Body of pancreas (tissue), 4 donors: ENCODE measurements around the gene NMT1. TPM values are rescaled to one million over a fixed set of nuclear protein-coding genes. Genes with fewer than 3 reads are reported as not detected.

Experiments
- ATAC-seq: fragments of 150-250 bp; one replicate; pipeline ENCODE4 v1.9.1; 2016
- DNase-seq, 4 donors: peaks; one replicate each; pipeline ENCODE4 v3.0.0-alpha.2; 2019
- H3K27ac ChIP-seq, 4 donors: fragments of 200-600 bp; sonication (generic); 1 replicate in 3 of 4; 2 replicates in 1 of 4; pipeline versions ENCODE4 v1.5.1 to v1.6.1; 2016 to 2019; ENCODE audit warnings: mild to moderate bottlenecking in 1 of 4, mixed read lengths in 1 of 4, moderate library complexity in 1 of 4
- H3K27me3 ChIP-seq, 2 donors: fragments of 200-600 bp; sonication (generic); one replicate each; pipeline ENCODE4 v1.6.0; 2016; ENCODE audit warnings: mild to moderate bottlenecking in 1 of 2
- H3K36me3 ChIP-seq, 2 donors: fragments of 200-600 bp; sonication (generic); replicated peaks in 1 of 2; 2 replicates each; pipeline ENCODE4 v1.5.1; 2016; ENCODE audit warnings: low read depth in 2 of 2; ENCODE audit not compliant: insufficient read depth in 1 of 2
- H3K4me1 ChIP-seq: fragments of 200-600 bp; sonication (generic); one replicate; pipeline ENCODE4 v1.6.0; 2016
- H3K4me3 ChIP-seq, 2 donors: fragments of 200-600 bp; sonication (generic); 1 replicate in 1 of 2; 2 replicates in 1 of 2; pipeline ENCODE4 v1.5.1; 2016 to 2019
- H3K9me3 ChIP-seq, 3 donors: fragments of 200-600 bp; sonication (generic); 1 replicate in 2 of 3; 2 replicates in 1 of 3; pipeline ENCODE4 v1.5.1; 2016
- POLR2A ChIP-seq, 3 donors: fragments of 450-650 bp; IDR thresholded peaks; one replicate each; pipeline ENCODE4 v1.6.1; 2016; ENCODE audit warnings: antibody characterized with exemption in 3 of 3, mild to moderate bottlenecking in 2 of 3
- WGBS, 2 donors: methylation state at CpG; one replicate each; pipeline ENCODE4 v1.1.5; 2017; 5-methylcytosine and 5-hydroxymethylcytosine counted together
- intact Hi-C: fragments of 100-400 bp; cut with DNase I; formaldehyde crosslinking; loops from one replicate; pipeline ENCODE4 v1.15.1; 2023
- total RNA-seq, 2 donors: library from RNA; depleted of rRNA; stranded (reverse); fragments of >200 nt; gene quantifications; one replicate each; pipeline ENCODE4 v1.1.0, GENCODE V29; 2016
- TF ChIP-seq, protein P1 (sequence below), 7 experiments: fragments of 450-650 bp in 4 of 7; fragments of 200-600 bp in 3 of 7; sonication (generic) in 3 of 7; IDR thresholded peaks; one replicate each; pipeline ENCODE4 v1.5.1; 2016 to 2019; ENCODE audit warnings: antibody characterized with exemption in 7 of 7

Gene NMT1
- total RNA-seq, 2 donors from 2014 or later: 26.5 to 33.9 TPM

DNA sequence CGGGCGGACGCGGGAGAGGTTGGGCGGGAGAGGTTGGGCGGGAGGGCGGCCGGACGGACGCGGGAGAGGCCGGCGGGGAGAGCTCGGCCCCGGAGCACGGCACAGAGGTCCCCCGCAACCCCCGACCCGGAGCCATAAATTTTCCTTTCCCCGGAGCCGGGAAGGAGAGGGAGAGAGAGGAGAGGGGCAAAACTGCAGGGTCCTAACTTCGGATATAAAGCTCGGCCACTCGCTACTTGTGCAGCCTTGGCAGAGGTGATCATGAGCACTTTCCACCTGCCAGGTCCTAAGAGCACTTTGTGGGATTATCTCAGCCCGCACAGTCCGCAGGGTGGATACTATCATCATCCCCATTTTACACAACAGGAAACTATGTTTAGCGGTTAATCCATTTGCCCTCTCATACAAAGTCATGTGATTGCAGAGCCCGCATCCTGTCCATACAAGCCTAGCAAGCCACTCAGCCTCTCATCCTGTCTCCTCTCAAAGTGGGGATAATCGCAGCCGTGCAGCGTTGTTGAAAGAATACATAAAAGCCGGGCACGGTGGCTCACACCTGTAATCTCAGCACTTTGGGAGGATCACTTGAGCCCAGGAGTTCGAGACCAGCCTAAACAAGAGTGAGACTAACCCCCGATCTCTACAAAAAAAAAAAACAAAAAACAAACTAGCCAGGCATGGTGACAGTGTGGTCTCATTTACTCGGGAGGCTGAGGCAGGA, 8.9 kb upstream of the NMT1 start:
- H3K27ac ChIP-seq: peak overlapping the region; percentile 40 to 79 (median 74)
- DNase-seq (peak; percentile 26 to 63 (median 56)), ATAC-seq (no peak)
- no peaks in the 10 kb centered on the region for H3K27me3 ChIP-seq
- intact Hi-C loops: no loop called here
- TF ChIP-seq, protein P1, sequence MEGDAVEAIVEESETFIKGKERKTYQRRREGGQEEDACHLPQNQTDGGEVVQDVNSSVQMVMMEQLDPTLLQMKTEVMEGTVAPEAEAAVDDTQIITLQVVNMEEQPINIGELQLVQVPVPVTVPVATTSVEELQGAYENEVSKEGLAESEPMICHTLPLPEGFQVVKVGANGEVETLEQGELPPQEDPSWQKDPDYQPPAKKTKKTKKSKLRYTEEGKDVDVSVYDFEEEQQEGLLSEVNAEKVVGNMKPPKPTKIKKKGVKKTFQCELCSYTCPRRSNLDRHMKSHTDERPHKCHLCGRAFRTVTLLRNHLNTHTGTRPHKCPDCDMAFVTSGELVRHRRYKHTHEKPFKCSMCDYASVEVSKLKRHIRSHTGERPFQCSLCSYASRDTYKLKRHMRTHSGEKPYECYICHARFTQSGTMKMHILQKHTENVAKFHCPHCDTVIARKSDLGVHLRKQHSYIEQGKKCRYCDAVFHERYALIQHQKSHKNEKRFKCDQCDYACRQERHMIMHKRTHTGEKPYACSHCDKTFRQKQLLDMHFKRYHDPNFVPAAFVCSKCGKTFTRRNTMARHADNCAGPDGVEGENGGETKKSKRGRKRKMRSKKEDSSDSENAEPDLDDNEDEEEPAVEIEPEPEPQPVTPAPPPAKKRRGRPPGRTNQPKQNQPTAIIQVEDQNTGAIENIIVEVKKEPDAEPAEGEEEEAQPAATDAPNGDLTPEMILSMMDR (IDR thresholded peaks at IDR 0.05): no peak
- peak; percentile 29 to 68 (median 43) for TF ChIP-seq POLR2A (IDR thresholded peaks at IDR 0.05)
- H3K36me3 ChIP-seq: no peaks in the 10 kb centered on the region
- H3K9me3 ChIP-seq: no peaks in the 10 kb centered on the region
- H3K4me3 ChIP-seq: no peak overlapping the region
- WGBS, 2 donors: 20 to 46% methylated on average over 16 to 22 of the region's 36 CpGs
- peaks cover 25% of the 10 kb centered on the region for H3K4me1 ChIP-seq

DNA sequence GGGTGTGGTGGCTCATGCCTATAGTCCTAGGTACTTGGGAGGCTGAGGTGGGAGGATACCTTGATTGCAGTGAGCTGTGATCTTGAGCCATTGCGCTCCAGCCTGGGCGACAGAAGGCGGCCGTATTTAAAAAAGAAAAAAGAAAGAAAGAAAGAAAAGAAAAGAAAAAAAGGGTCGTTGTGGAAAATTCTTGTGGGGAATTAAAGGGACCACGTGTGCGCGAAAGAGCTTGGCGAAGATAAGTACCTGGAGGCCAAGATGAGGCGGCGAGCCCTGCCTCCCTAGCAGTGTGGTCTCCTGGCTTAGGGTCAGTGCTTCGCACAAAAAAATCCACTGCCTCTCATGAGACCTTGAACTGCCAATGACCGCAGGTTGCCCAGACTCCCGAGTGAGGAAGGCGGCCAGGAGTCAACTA, 728 bp upstream of the NMT1 start:
- peak overlapping the region; percentile 52 to 88 (median 74) for H3K27ac ChIP-seq
- TF ChIP-seq, protein P1 (IDR thresholded peaks at IDR 0.05): no peak
- TF ChIP-seq POLR2A (IDR thresholded peaks at IDR 0.05): no peak
- intact Hi-C loops: no loop called here
- no peak for ATAC-seq
- no peaks in the 10 kb centered on the region for H3K36me3 ChIP-seq
- peaks cover 47% of the 10 kb centered on the region for H3K4me1 ChIP-seq
- peak overlapping the region; percentile 26 to 89 for H3K4me3 ChIP-seq
- no peaks in the 10 kb centered on the region for H3K9me3 ChIP-seq
- WGBS, 2 donors: 5 to 8% methylated on average over 15 of the region's 15 CpGs
- no peak for DNase-seq
- H3K27me3 ChIP-seq: no peaks in the 10 kb centered on the region

DNA sequence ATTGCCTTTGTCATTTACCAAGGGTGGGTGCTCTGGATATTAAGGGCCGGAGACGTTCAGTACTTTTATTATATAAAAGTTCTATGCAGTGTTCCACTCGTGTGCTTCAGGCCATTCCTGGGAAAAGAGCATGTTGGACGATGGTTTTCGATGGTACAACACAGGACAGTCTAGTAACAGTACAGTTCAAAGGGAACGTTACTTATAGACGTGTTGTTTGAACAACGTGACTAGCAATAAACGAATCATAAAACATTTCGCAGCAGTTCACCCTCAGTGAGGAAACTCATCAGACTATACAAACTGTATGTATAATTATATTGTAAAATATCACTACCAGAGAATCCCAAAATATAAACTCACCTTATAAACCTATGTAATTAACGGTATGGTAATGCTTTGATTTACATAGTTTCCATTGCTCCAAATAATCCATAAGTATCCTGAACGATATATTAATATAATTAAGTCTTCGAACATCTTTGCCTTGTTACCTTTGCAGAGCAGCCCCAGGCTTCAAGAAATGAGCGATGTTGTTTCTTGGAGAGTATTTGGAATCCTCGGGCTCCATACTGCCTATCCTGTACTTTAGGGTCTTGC, 589 bp downstream of the NMT1 start:
- peak overlapping the region in 1 of 2 donors; percentile 89 for H3K4me3 ChIP-seq
- H3K27me3 ChIP-seq: no peaks in the 10 kb centered on the region
- ATAC-seq (no peak), DNase-seq (no peak)
- peaks cover 47% of the 10 kb centered on the region for H3K4me1 ChIP-seq
- WGBS, 2 donors: 5 to 11% methylated on average over 15 of the region's 15 CpGs
- no peak for TF ChIP-seq POLR2A (IDR thresholded peaks at IDR 0.05)
- TF ChIP-seq, protein P1 (IDR thresholded peaks at IDR 0.05): no peak
- H3K36me3 ChIP-seq: no peaks in the 10 kb centered on the region
- intact Hi-C loops: no loop called here
- peak overlapping the region; percentile 56 to 88 (median 72) for H3K27ac ChIP-seq
- no peaks in the 10 kb centered on the region for H3K9me3 ChIP-seq

DNA sequence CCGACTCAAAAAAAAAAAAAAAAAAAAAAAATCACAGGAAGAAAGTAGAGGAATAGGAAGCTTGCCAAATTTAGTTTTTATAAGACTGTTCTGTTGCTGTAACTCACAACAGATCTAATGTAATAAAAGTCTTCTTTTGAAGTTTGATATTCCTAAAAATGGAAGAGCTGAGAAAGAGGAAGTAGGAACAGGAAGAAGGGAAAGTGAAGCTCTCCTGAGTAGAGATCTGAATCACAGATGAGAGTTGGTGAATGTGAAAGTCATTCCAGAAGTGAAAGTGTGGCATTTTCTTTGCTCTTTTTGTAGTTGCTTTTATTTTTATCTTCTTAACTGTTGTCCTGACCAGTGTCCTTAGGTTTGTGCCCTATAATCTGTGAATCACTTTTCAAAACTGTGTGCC, 2.1 kb downstream of the NMT1 start:
- H3K4me1 ChIP-seq: peaks cover 47% of the 10 kb centered on the region
- no peak for ATAC-seq
- no peaks in the 10 kb centered on the region for H3K36me3 ChIP-seq
- no peaks in the 10 kb centered on the region for H3K27me3 ChIP-seq
- 63 to 82% methylated on average over 1 of the region's 1 CpG for WGBS, 2 donors
- no peak overlapping the region for H3K27ac ChIP-seq
- TF ChIP-seq, protein P1 (IDR thresholded peaks at IDR 0.05): no peak
- TF ChIP-seq POLR2A (IDR thresholded peaks at IDR 0.05): no peak
- intact Hi-C loops: no loop called here
- no peak overlapping the region for H3K4me3 ChIP-seq
- H3K9me3 ChIP-seq: no peaks in the 10 kb centered on the region
- no peak for DNase-seq
